ENCODE data around the gene PTPDC1. TPM values are rescaled to one million over a fixed set of nuclear protein-coding genes. Genes with fewer than 3 reads are reported as not detected.

The PTPDC1 gene
- total and polyA plus RNA-seq, 4 donors: 0.45 to 5.1 (median 1.1) TPM

DNA sequence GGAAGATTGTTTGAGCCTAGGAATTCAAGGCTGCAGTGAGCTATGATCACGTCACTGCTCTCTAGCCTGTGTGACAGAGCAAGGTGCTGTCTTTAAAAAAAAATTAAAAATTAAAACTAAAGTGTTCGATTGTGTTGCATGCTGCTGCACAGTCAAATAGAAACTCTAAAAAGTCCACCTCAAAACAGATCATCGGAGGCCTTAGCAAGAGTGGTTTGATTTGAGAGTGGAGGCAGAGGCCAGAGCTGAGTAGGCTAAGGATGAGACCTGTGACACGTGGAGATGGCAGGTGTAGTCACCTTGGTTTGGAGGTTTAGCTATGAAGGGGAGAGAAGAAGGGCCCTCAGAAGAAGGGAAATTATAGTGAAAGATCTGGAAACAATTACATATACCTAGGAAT lies 2.8 kb upstream of the PTPDC1 start (continued):
- no peak for TF ChIP-seq HNF4A (conservative IDR thresholded peaks at IDR 0.05)
- TF ChIP-seq SP1 (IDR thresholded peaks at IDR 0.05): no peak

DNA sequence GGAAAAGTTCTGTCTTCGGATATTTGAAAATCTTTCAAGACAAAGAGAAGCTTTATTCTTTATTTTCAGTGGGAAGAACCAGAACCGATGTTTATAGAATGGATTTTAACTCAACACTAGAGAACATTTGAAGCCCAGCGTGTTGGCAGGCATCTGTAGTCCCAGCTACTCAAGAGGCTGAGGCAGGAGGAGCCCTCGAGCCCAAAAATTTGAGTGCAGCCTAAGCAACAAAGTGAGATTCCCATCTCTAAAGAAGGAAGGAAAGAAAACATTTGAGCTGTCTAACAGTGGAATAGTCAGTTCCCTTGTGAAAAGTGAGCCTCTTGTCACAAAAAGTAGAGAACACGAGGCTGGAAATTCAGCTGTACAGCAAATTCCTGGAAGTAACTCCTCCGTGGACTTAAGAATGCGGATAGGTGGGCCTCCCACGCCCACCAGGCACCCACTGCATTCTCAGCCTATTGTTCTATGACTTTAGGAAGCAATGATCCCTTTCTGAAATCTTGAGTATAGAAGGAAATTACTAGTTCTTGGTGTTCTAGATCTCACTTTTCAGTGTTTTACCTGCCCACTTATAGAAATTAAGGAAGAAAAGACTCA lies 2.3 kb upstream of the PTPDC1 start:
- H3K27ac ChIP-seq (ENCODE audit: low read depth in 1 of 2, low read length in 2 of 2): no peak overlapping the region
- WGBS: 93% methylated on average over 8 of the region's 8 CpGs
- no peak overlapping the region for H3K9ac ChIP-seq (ENCODE audit: low read depth in 1 of 2, low read length in 2 of 2)
- TF ChIP-seq GABPA (IDR thresholded peaks at IDR 0.05 in 1 of 2, conservative IDR thresholded peaks at IDR 0.05 in 1 of 2): no peak
- TF ChIP-seq JUND (IDR thresholded peaks at IDR 0.05): no peak
- TF ChIP-seq SP1 (IDR thresholded peaks at IDR 0.05): no peak
- TF ChIP-seq TAF1 (conservative IDR thresholded peaks at IDR 0.05): no peak
- TF ChIP-seq, protein P1, sequence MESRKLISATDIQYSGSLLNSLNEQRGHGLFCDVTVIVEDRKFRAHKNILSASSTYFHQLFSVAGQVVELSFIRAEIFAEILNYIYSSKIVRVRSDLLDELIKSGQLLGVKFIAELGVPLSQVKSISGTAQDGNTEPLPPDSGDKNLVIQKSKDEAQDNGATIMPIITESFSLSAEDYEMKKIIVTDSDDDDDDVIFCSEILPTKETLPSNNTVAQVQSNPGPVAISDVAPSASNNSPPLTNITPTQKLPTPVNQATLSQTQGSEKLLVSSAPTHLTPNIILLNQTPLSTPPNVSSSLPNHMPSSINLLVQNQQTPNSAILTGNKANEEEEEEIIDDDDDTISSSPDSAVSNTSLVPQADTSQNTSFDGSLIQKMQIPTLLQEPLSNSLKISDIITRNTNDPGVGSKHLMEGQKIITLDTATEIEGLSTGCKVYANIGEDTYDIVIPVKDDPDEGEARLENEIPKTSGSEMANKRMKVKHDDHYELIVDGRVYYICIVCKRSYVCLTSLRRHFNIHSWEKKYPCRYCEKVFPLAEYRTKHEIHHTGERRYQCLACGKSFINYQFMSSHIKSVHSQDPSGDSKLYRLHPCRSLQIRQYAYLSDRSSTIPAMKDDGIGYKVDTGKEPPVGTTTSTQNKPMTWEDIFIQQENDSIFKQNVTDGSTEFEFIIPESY (IDR thresholded peaks at IDR 0.05): no peak
- TF ChIP-seq, protein P2, sequence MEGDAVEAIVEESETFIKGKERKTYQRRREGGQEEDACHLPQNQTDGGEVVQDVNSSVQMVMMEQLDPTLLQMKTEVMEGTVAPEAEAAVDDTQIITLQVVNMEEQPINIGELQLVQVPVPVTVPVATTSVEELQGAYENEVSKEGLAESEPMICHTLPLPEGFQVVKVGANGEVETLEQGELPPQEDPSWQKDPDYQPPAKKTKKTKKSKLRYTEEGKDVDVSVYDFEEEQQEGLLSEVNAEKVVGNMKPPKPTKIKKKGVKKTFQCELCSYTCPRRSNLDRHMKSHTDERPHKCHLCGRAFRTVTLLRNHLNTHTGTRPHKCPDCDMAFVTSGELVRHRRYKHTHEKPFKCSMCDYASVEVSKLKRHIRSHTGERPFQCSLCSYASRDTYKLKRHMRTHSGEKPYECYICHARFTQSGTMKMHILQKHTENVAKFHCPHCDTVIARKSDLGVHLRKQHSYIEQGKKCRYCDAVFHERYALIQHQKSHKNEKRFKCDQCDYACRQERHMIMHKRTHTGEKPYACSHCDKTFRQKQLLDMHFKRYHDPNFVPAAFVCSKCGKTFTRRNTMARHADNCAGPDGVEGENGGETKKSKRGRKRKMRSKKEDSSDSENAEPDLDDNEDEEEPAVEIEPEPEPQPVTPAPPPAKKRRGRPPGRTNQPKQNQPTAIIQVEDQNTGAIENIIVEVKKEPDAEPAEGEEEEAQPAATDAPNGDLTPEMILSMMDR (IDR thresholded peaks at IDR 0.05; ENCODE audit: low read depth, low read length, missing input control): no peak
- no peak for TF ChIP-seq HNF4G (IDR thresholded peaks at IDR 0.05)
- TF ChIP-seq, protein P3, sequence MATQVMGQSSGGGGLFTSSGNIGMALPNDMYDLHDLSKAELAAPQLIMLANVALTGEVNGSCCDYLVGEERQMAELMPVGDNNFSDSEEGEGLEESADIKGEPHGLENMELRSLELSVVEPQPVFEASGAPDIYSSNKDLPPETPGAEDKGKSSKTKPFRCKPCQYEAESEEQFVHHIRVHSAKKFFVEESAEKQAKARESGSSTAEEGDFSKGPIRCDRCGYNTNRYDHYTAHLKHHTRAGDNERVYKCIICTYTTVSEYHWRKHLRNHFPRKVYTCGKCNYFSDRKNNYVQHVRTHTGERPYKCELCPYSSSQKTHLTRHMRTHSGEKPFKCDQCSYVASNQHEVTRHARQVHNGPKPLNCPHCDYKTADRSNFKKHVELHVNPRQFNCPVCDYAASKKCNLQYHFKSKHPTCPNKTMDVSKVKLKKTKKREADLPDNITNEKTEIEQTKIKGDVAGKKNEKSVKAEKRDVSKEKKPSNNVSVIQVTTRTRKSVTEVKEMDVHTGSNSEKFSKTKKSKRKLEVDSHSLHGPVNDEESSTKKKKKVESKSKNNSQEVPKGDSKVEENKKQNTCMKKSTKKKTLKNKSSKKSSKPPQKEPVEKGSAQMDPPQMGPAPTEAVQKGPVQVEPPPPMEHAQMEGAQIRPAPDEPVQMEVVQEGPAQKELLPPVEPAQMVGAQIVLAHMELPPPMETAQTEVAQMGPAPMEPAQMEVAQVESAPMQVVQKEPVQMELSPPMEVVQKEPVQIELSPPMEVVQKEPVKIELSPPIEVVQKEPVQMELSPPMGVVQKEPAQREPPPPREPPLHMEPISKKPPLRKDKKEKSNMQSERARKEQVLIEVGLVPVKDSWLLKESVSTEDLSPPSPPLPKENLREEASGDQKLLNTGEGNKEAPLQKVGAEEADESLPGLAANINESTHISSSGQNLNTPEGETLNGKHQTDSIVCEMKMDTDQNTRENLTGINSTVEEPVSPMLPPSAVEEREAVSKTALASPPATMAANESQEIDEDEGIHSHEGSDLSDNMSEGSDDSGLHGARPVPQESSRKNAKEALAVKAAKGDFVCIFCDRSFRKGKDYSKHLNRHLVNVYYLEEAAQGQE (IDR thresholded peaks at IDR 0.05): no peak
- no peak for TF ChIP-seq FOXA1 (IDR thresholded peaks at IDR 0.05)
- TF ChIP-seq, protein P4, sequence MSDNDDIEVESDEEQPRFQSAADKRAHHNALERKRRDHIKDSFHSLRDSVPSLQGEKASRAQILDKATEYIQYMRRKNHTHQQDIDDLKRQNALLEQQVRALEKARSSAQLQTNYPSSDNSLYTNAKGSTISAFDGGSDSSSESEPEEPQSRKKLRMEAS (IDR thresholded peaks at IDR 0.05): no peak
- no peak for TF ChIP-seq NR2F2 (IDR thresholded peaks at IDR 0.05)
- no peak for TF ChIP-seq HNF4A (conservative IDR thresholded peaks at IDR 0.05)
- TF ChIP-seq EGR1 (IDR thresholded peaks at IDR 0.05; ENCODE audit: low read depth in 2 of 2): no peak
- TF ChIP-seq YY1 (IDR thresholded peaks at IDR 0.05): no peak
- TF ChIP-seq, protein P5, sequence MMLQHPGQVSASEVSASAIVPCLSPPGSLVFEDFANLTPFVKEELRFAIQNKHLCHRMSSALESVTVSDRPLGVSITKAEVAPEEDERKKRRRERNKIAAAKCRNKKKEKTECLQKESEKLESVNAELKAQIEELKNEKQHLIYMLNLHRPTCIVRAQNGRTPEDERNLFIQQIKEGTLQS (IDR thresholded peaks at IDR 0.05): no peak
- TF ChIP-seq RXRA (IDR thresholded peaks at IDR 0.05): no peak
- TF ChIP-seq FOXA2 (IDR thresholded peaks at IDR 0.05): no peak
- TF ChIP-seq RAD21 (IDR thresholded peaks at IDR 0.05): no peak
- no peak overlapping the region for H3K4me3 ChIP-seq (ENCODE audit: low read depth in 1 of 3, low read length in 3 of 3)
- H3K36me3 ChIP-seq (ENCODE audit: control insufficient read depth in 4 of 4, insufficient read depth in 3 of 4, low read depth in 1 of 4, low read length in 3 of 4): no peaks in the 10 kb centered on the region
- DNase-seq (ENCODE audit: low spot score): no peak
- peaks cover 0 to 2% (median 0%) of the 10 kb centered on the region in 4 donors for H3K4me1 ChIP-seq (ENCODE audit: control insufficient read depth in 4 of 4, insufficient read depth in 4 of 4, low read length in 3 of 4)
- no peaks in the 10 kb centered on the region for H3K27me3 ChIP-seq (ENCODE audit: control insufficient read depth in 4 of 4, insufficient read depth in 4 of 4, low read length in 3 of 4)
- no peaks in the 10 kb centered on the region for H3K9me3 ChIP-seq (ENCODE audit: control insufficient read depth in 4 of 4, low read length in 3 of 4)
